ENCODE measurements around the gene GRIN2D. TPM values are rescaled to one million over a fixed set of nuclear protein-coding genes. Genes with fewer than 3 reads are reported as not detected.

The GRIN2D gene
- total RNA-seq, 1 experiment from 2014 or later, result not detected

DNA sequence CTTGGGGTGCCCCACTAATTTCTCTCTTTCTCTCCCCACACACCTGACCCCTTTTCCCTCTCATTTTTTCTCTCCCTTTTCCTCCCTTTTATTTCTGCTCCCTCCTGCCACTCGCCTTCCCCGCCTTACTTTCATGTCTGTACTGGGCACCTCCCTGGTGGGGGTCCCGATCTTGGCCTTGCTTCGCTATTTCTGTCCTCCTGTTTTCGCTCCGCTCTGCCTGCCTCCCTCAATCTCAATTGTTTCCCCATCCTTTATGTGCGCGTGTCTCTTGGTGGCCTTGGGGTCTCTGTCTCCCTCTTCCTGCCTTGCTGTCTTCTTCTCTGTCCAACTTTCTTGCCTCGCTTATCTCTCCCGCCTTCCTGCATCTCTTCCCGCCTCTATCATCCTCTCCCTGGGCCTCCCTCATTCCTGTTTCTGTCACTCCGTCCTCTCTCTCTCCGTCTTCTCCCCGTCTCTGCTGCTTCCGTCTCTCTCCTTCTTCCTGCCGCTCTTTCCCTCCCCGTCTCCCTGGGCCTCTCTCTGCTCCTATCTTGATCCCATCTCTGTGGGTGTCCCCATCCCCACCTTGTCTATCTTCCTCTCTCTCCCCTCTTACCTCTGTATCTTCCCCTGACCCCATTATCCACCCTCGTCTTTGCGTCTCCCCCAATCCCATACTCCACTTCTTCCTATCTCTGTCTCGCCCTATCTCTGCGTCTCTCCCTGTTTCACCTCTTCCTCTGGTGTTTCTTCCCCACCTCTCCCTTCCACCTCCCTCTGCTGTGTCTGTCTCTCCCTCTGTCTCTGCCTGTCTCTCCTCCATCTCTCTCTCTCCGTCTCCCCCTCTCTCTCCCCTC lies 4.0 kb downstream of the GRIN2D start:
- DNase-seq (ENCODE audit: low spot score), result no peak

GRCh38 chr19:48398102-48398374 lies 4.6 kb downstream of the GRIN2D start:
- no peak for DNase-seq (ENCODE audit: low spot score)

- no peak for DNase-seq (ENCODE audit: low spot score)
Observed at GRCh38 chr19:48398375-48399235, 5.1 kb downstream of the GRIN2D start.

GRCh38 chr19:48400018-48400742 lies 6.7 kb downstream of the GRIN2D start:
- no peak for DNase-seq (ENCODE audit: low spot score)

GRCh38 chr19:48401287-48401686 lies 7.8 kb downstream of the GRIN2D start:
- DNase-seq (ENCODE audit: low spot score), result no peak

DNA sequence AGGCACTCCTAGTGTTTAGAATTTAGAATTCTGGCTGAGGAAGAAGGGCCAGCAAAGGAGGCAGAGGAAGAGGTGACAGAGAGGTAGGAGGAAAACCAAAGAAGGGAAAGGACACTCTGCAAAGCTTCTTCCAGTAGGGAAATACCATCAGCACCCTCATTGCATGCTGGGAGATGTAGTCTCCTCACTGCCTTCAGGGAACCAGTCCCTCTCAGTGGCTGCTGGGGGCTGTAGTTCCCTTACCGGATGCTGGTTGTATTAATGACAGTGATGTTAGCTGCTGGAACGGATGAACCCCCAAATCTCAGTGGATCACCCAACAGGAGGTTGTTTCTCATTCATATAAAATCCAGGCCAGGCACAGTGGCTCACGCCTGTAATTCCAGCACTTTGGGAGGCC lies 10.1 kb downstream of the GRIN2D start:
- peak; percentile 68 for DNase-seq (ENCODE audit: low spot score)

- DNase-seq (ENCODE audit: low spot score), result no peak
Observed at GRCh38 chr19:48405010-48405659, 11.7 kb downstream of the GRIN2D start.

DNA sequence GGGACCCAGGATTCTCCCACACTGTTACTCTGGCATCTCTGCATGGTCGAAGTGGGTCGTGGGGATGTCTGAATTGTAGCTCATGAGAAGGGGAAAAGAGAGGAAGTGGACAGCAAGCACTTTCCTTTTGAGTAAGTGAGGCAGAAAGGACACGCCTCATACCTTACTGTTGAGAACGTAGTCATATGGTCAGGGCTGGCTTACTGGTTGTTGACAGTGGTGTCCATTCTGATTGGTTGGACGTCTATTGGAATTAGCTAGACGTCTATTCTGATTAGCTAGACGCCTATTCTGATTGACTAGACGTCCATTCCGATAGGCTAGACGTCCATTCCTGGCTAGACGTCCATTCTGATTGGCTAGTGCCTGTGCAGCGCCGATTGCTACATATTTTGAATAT lies 12.4 kb downstream of the GRIN2D start:
- DNase-seq (ENCODE audit: low spot score), result no peak

DNA sequence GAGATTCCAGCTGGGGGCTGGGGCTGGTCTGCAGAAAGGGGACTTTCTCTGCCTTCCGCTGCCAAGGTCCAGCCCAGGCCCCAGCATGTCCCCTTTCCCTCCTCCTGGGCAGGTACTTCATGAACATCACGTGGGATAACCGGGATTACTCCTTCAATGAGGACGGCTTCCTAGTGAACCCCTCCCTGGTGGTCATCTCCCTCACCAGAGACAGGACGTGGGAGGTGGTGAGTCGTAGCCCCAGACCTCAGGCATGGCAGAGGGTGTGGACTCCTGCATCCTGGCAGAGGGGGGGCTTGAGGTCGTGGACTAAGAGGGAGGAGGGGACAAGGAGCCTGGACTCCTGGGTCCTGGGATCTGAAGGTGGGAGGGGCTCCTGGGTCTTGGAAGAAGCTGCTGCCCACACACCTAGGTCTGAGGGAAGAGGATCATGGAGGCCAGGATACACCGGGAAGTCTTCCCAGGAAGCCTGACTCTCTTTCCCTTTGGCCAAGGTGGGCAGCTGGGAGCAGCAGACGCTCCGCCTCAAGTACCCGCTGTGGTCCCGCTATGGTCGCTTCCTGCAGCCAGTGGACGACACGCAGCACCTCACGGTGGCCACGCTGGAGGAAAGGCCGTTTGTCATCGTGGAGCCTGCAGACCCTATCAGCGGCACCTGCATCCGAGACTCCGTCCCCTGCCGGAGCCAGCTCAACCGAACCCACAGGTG lies 20.6 kb downstream of the GRIN2D start:
- DNase-seq (ENCODE audit: low spot score), result no peak

DNA sequence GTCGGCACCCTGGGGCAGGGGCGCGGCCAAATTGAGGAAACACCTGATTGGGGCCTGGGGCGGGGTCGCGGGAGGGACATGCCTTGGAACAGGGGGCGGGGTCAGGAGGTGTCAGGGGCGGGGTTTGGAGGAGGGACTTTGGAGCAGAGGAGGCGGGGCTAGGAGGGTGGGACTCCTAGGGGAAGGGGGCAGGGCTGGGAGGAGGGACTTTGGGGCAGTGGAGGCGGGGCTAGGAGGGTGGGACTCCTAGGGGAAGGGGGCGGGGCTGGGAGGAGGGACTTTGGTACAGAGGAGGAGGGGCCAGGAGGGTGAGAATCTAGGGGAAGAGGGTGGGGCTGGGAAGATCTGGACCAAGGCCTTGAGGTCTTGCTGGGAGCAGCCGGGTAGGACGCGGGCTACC lies 21.9 kb downstream of the GRIN2D start:
- no peak for DNase-seq (ENCODE audit: low spot score)

- no peak for DNase-seq (ENCODE audit: low spot score)
Observed at GRCh38 chr19:48415806-48416221, 22.3 kb downstream of the GRIN2D start.

DNA sequence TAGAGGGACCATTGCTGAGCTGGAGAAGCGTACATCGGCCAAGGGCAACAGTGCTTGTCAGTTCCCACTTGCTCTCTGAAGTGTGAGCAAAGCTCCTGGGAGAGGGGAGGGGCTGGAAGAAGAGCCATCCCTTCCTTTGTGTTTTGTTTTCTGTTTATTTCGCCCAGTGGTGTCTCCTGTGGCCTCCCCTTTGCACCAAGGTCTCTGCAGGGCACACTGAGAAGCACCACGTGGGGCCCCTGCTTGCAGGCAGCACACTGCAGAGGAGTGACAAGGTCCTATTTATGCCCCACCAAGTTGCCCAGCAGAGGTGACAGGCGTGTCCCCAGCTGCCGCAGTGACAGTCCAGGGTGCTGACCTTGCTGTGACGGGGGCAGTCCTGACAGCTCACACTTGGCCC lies 24.0 kb downstream of the GRIN2D start:
- DNase-seq (ENCODE audit: low spot score), result no peak

DNA sequence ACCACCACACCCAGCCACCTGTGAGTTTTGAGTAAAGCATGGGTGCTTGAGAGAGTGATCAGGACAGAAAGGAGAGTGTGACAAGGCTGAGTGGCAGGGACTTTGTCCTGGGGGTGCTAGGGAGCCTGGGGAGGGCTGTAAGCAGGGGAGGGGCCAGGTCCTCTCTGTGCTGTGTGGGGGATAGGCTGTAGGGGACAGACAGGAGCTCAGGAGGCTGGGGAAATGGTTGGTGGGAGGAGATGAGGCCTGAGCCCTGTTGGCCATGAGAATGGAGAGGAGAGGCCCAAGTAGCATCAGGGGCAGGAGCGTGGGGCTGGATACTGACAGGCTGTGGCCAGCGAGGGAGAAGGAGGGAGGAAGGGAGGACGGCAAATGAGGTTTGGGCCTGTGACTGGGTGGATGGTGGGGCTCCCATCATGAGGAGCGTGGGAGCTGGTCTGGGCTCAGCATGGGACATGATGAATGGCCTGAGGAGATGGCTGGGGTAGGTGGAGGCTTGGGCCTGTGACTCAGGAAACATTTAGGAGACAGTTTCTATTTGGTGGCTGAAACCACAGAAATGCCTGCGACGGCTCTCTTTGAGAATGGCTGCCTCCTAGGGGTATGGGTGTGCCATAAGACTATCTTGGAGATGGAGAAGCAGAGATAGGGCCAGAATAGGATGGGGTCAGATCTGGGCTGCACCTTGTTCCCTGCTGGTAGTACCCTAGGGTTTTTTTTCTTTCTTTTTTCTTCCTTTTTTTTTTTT lies 25.0 kb downstream of the GRIN2D start:
- DNase-seq (ENCODE audit: low spot score), result peak; percentile 64

DNA sequence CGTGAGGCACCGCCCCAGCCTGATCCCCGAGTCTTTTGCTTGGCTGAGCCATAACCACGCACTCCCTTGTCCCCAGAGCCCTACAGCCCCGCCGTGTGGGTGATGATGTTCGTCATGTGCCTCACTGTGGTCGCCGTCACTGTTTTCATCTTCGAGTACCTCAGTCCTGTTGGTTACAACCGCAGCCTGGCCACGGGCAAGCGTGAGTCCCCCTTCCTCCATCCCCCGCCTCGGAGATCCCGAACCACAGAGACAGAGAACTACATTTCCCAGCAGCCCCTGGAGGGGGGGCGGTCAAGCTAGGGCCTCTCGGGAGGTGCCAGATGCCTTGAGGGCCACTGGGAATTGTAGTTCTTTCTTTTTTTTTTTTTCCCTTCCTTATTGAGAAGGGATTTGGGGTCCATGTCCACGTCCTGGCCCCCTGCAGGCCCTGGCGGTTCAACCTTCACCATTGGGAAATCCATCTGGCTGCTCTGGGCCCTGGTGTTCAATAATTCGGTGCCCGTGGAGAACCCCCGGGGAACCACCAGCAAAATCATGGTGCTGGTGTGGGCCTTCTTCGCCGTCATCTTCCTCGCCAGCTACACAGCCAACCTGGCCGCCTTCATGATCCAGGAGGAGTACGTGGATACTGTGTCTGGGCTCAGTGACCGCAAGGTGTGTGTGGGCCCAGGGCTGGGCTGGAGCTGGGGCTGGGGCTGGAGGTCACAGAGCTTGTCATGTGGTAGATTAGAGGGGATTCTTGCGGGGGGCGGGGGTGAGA lies 25.9 kb downstream of the GRIN2D start:
- DNase-seq (ENCODE audit: low spot score), result peak; percentile 42

GRCh38 chr19:48421548-48421947 lies 28.1 kb downstream of the GRIN2D start:
- DNase-seq (ENCODE audit: low spot score), result no peak

- peak; percentile 79 for DNase-seq (ENCODE audit: low spot score)
Observed at GRCh38 chr19:48424694-48425219, 31.3 kb downstream of the GRIN2D start.

DNA sequence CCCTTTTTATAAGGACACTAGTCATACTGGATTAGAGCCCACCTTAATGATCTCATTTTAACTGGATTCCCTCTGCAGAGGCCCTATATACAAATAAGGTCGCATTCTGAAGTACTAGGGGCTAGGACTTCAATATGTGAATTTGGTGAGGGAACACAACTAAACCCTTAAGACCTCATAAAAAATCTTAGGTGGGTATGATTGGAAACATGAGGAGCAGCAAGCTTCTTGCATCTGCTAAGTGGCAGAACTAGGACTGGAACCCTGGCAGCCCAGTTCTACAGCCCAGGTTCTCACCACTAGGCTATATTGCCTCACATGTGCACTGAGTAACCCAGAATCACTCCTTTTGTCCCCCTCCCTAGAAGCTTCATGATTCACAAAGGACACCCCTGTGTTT lies 35.2 kb downstream of the GRIN2D start:
- DNase-seq (ENCODE audit: low spot score), result no peak

GRCh38 chr19:48433337-48433736 lies 39.9 kb downstream of the GRIN2D start:
- no peak for DNase-seq (ENCODE audit: low spot score)

- no peak for DNase-seq (ENCODE audit: low spot score)
Observed at GRCh38 chr19:48436586-48436985, 43.1 kb downstream of the GRIN2D start.

Measured in H4 (cell line).